Mesenchymal stem cell (in vitro differentiated cells and primary cell): Measurements from ENCODE around the gene ATRAID.
A peak's percentile ranks its signal among the peaks of the same experiment; 100 is the strongest.
"Not testable (repeated sequence)": the region's sequence is repeated elsewhere in the genome, so short reads cannot be mapped to it uniquely, and the experiment has no call there.

Source experiments
- DNase-seq: peaks from one replicate; pipeline ENCODE4 v3.0.0-alpha.2; 2013
- H2AFZ ChIP-seq: one replicate; pipeline ENCODE4 v1.6.1; 2013; ENCODE audit warnings: low read depth, mild to moderate bottlenecking, control low read depth, inconsistent platforms, low read length, moderate library complexity
- H2AK5ac ChIP-seq: 2 replicates; pipeline ENCODE4 v1.6.1; 2013; ENCODE audit warnings: low read length, moderate library complexity, mild to moderate bottlenecking, inconsistent platforms; ENCODE audit not compliant: severe bottlenecking
- H2BK120ac ChIP-seq: one replicate; pipeline ENCODE4 v1.6.1; 2013; ENCODE audit warnings: low read depth, mild to moderate bottlenecking, inconsistent platforms, low read length, moderate library complexity
- H2BK12ac ChIP-seq, 2 experiments: one replicate each; pipeline ENCODE4 v1.6.1; 2013; ENCODE audit warnings: inconsistent platforms in 2 of 2, low read length in 2 of 2, mild to moderate bottlenecking in 2 of 2, moderate library complexity in 2 of 2, control low read depth in 1 of 2
- H2BK15ac ChIP-seq: one replicate; pipeline ENCODE4 v1.6.1; 2013; ENCODE audit warnings: mild to moderate bottlenecking, low read depth, inconsistent platforms; ENCODE audit not compliant: poor library complexity, severe bottlenecking
- H2BK5ac ChIP-seq: 2 replicates; pipeline ENCODE4 v1.6.1; 2013; ENCODE audit warnings: low read depth, mild to moderate bottlenecking, low read length, control low read depth, inconsistent platforms; ENCODE audit not compliant: poor library complexity, severe bottlenecking
- H3K14ac ChIP-seq, 2 experiments: one replicate each; pipeline ENCODE4 v1.6.1; 2013; ENCODE audit warnings: inconsistent platforms in 2 of 2, low read length in 2 of 2, control low read depth in 1 of 2, mild to moderate bottlenecking in 1 of 2, moderate library complexity in 1 of 2
- H3K18ac ChIP-seq, 2 experiments: one replicate each; pipeline ENCODE4 v1.6.1; 2013; ENCODE audit warnings: inconsistent platforms in 2 of 2, low read length in 2 of 2, control low read depth in 1 of 2, low read depth in 1 of 2, mild to moderate bottlenecking in 1 of 2
- H3K23ac ChIP-seq, 2 experiments: one replicate each; pipeline ENCODE4 v1.6.1; 2013; ENCODE audit warnings: inconsistent platforms in 2 of 2, low read length in 2 of 2, mild to moderate bottlenecking in 2 of 2, moderate library complexity in 2 of 2, control low read depth in 1 of 2
- H3K27ac ChIP-seq: 2 replicates; pipeline ENCODE4 v1.5.1; 2013; ENCODE audit warnings: mild to moderate bottlenecking, moderate library complexity, low read length, control low read depth, inconsistent platforms; ENCODE audit not compliant: poor library complexity, severe bottlenecking
- H3K27me3 ChIP-seq, 2 experiments: 2 replicates each; pipeline versions ENCODE4 v1.6.1 to v1.7.0; 2013; ENCODE audit warnings: low read length in 2 of 2, mild to moderate bottlenecking in 2 of 2, moderate library complexity in 2 of 2, control low read depth in 1 of 2, inconsistent platforms in 1 of 2; ENCODE audit not compliant: control insufficient read depth in 1 of 2, insufficient read depth in 1 of 2
- H3K36me3 ChIP-seq, 2 experiments: 2 replicates each; pipeline versions ENCODE4 v1.6.1 to v1.7.0; 2013; ENCODE audit warnings: low read length in 2 of 2, control low read depth in 1 of 2, inconsistent platforms in 1 of 2, low read depth in 1 of 2, mild to moderate bottlenecking in 1 of 2; ENCODE audit not compliant: insufficient read depth in 2 of 2, control insufficient read depth in 1 of 2
- H3K4ac ChIP-seq, 2 experiments: one replicate each; pipeline ENCODE4 v1.6.1; 2013; ENCODE audit warnings: inconsistent platforms in 2 of 2, low read length in 2 of 2, mild to moderate bottlenecking in 2 of 2, moderate library complexity in 2 of 2, control low read depth in 1 of 2, low read depth in 1 of 2
- H3K4me1 ChIP-seq: 2 replicates; pipeline ENCODE4 v1.6.1; 2013; ENCODE audit warnings: low read depth, low read length, control low read depth; ENCODE audit not compliant: control insufficient read depth, insufficient read depth
- H3K4me2 ChIP-seq: 2 replicates; pipeline ENCODE4 v1.6.1; 2013; ENCODE audit warnings: low read length, mild to moderate bottlenecking, inconsistent platforms; ENCODE audit not compliant: poor library complexity, severe bottlenecking
- H3K4me3 ChIP-seq, 2 experiments: 2 replicates each; pipeline versions ENCODE4 v1.5.1 to v1.7.0; 2013; ENCODE audit warnings: low read length in 2 of 2, mild to moderate bottlenecking in 2 of 2, control low read depth in 1 of 2, low read depth in 1 of 2; ENCODE audit not compliant: insufficient read depth in 1 of 2
- H3K79me1 ChIP-seq: replicated peaks from 2 replicates; pipeline ENCODE4 v1.6.1; 2013; ENCODE audit warnings: mild to moderate bottlenecking, control low read depth, low read length, inconsistent platforms; ENCODE audit not compliant: poor library complexity, severe bottlenecking
- H3K9ac ChIP-seq: 2 replicates; pipeline ENCODE4 v1.7.0; 2013; ENCODE audit warnings: mild to moderate bottlenecking, low read length, moderate library complexity
- H3K9me3 ChIP-seq: 2 replicates; pipeline ENCODE4 v1.7.0; 2013; ENCODE audit warnings: mild to moderate bottlenecking, low read length; ENCODE audit not compliant: control insufficient read depth
- H4K8ac ChIP-seq: one replicate; pipeline ENCODE4 v1.6.1; 2013; ENCODE audit warnings: inconsistent platforms, mild to moderate bottlenecking, low read length, moderate library complexity
- H4K91ac ChIP-seq: one replicate; pipeline ENCODE4 v1.6.1; 2013; ENCODE audit warnings: mild to moderate bottlenecking, low read length, inconsistent platforms
- WGBS: methylation state at CpG from one replicate; pipeline ENCODE4 v1.1.7; 2013; ENCODE audit warnings: mixed read lengths; 5-methylcytosine and 5-hydroxymethylcytosine counted together

ATRAID gene

DNA sequence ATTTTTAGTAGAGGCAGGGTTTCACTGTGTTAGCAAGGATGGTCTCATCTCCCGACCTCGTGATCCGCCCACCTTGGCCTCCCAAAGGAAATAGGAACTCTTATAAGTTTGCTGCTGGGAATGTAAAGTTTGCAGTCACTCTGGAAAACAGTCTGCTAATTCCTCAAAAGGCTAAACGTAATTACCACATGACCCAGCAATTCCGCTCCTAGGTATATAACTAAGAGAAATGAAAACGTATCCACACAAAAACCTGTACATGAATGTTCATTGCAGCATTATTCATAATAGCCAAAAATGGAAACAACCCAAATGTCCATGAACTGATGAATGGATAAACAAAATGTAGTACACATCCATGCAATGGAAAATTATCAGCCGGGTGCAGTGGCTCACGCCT, 21.9 kb upstream of the ATRAID start:
- H3K36me3 ChIP-seq, result no peaks in the 10 kb centered on the region
- no peak overlapping the region for H3K18ac ChIP-seq
- no peak overlapping the region for H2BK15ac ChIP-seq
- no peak overlapping the region for H3K4ac ChIP-seq
- no peak for DNase-seq
- no peak overlapping the region for H4K8ac ChIP-seq
- no peaks in the 10 kb centered on the region for H3K79me1 ChIP-seq
- H3K4me2 ChIP-seq, result no peak overlapping the region
- no peak overlapping the region for H3K4me3 ChIP-seq
- H3K9me3 ChIP-seq, result no peaks in the 10 kb centered on the region
- no peak overlapping the region for H3K23ac ChIP-seq
- H2AFZ ChIP-seq, result no peak overlapping the region
- no peak overlapping the region for H2BK5ac ChIP-seq
- no peak overlapping the region for H3K14ac ChIP-seq
- no peak overlapping the region for H2BK120ac ChIP-seq
- 95% methylated on average over 8 of the region's 8 CpGs for WGBS
- H2BK12ac ChIP-seq, result no peak overlapping the region
- H4K91ac ChIP-seq, result no peak overlapping the region
- H3K4me1 ChIP-seq, result peaks cover 1% of the 10 kb centered on the region
- no peak overlapping the region for H2AK5ac ChIP-seq
- no peak overlapping the region for H3K9ac ChIP-seq
- H3K27me3 ChIP-seq, result peaks cover 0 to 19% of the 10 kb centered on the region in 2 experiments
- no peak overlapping the region for H3K27ac ChIP-seq

GRCh38 chr2:27191070-27191829, 20.6 kb upstream of the ATRAID start:
- H2AK5ac ChIP-seq, result no peak overlapping the region
- no peak overlapping the region for H3K23ac ChIP-seq
- H2BK120ac ChIP-seq, result no peak overlapping the region
- H3K27ac ChIP-seq, result no peak overlapping the region
- no peak overlapping the region for H2BK15ac ChIP-seq
- no peak overlapping the region for H3K4ac ChIP-seq
- no peak overlapping the region for H3K14ac ChIP-seq
- no peaks in the 10 kb centered on the region for H3K36me3 ChIP-seq
- H3K9ac ChIP-seq, result peak overlapping the region; percentile 45
- no peak overlapping the region for H3K4me2 ChIP-seq
- peak; percentile 75 for DNase-seq
- 49% methylated on average over 6 of the region's 8 CpGs for WGBS
- no peak overlapping the region for H2AFZ ChIP-seq
- H3K4me1 ChIP-seq, result peaks cover 1% of the 10 kb centered on the region
- no peaks in the 10 kb centered on the region for H3K79me1 ChIP-seq
- H3K4me3 ChIP-seq, result no peak overlapping the region
- no peak overlapping the region for H2BK12ac ChIP-seq
- peaks cover 0 to 14% of the 10 kb centered on the region in 2 experiments for H3K27me3 ChIP-seq
- H4K91ac ChIP-seq, result no peak overlapping the region
- H2BK5ac ChIP-seq, result no peak overlapping the region
- no peak overlapping the region for H4K8ac ChIP-seq
- H3K18ac ChIP-seq, result no peak overlapping the region
- H3K9me3 ChIP-seq, result no peaks in the 10 kb centered on the region

GRCh38 chr2:27194538-27195354, 17.1 kb upstream of the ATRAID start:
- peaks cover 0 to 4% of the 10 kb centered on the region in 2 experiments for H3K36me3 ChIP-seq
- no peak overlapping the region for H2BK5ac ChIP-seq
- peaks cover 0 to 8% of the 10 kb centered on the region in 2 experiments for H3K27me3 ChIP-seq
- H2BK12ac ChIP-seq, result no peak overlapping the region
- H4K91ac ChIP-seq, result no peak overlapping the region
- H3K4me3 ChIP-seq, result no peak overlapping the region
- H3K9ac ChIP-seq, result no peak overlapping the region
- no peak overlapping the region for H3K14ac ChIP-seq
- no peak overlapping the region for H3K4ac ChIP-seq
- no peaks in the 10 kb centered on the region for H3K79me1 ChIP-seq
- H3K4me2 ChIP-seq, result no peak overlapping the region
- H4K8ac ChIP-seq, result no peak overlapping the region
- no peak overlapping the region for H2BK120ac ChIP-seq
- H3K4me1 ChIP-seq, result peaks cover 1% of the 10 kb centered on the region
- H3K27ac ChIP-seq, result no peak overlapping the region
- H3K9me3 ChIP-seq, result no peaks in the 10 kb centered on the region
- H2BK15ac ChIP-seq, result no peak overlapping the region
- no peak overlapping the region for H3K18ac ChIP-seq
- 93% methylated on average over 17 of the region's 17 CpGs for WGBS
- no peak overlapping the region for H2AFZ ChIP-seq
- H3K23ac ChIP-seq, result no peak overlapping the region
- DNase-seq, result no peak
- no peak overlapping the region for H2AK5ac ChIP-seq

DNA sequence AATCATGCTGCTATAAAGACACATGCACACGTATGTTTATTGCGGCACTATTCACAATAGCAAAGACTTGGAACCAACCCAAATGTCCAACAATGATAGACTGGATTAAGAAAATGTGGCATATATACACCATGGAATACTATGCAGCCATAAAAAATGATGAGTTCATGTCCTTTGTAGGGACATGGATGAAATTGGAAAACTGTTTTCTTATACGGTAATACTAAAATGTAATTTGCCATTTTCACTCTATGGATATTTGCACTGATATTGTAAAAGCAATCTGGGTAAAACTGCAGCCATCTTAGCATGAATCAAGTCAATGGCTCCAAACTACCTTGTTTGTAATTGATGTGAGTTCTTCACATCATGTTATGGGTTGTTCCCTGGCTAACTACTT, 16.0 kb upstream of the ATRAID start:
- not testable (repeated sequence) for H2BK12ac ChIP-seq, H3K9me3 ChIP-seq, H4K91ac ChIP-seq, H3K14ac ChIP-seq, H3K4ac ChIP-seq, H3K4me2 ChIP-seq, H3K79me1 ChIP-seq, H4K8ac ChIP-seq, H3K27ac ChIP-seq, H3K4me3 ChIP-seq, H3K18ac ChIP-seq, DNase-seq, H2AK5ac ChIP-seq, H3K4me1 ChIP-seq, H3K9ac ChIP-seq, H2BK5ac ChIP-seq, H3K27me3 ChIP-seq, H2AFZ ChIP-seq, H2BK15ac ChIP-seq, H3K23ac ChIP-seq, H2BK120ac ChIP-seq
- no CpG with 5 or more reads among the region's 3 CpGs for WGBS
- peaks cover 7 to 12% of the 10 kb centered on the region in 2 experiments for H3K36me3 ChIP-seq
